CD14-positive monocyte (primary cell): ENCODE measurements around the gene PDILT. TPM values are rescaled to one million over a fixed set of nuclear protein-coding genes. Genes with fewer than 3 reads are reported as not detected.

Experiments used
- DNase-seq, 3 donors: peaks; one replicate each; pipeline ENCODE4 v3.0.0-alpha.2; 2011 to 2022
- H2AFZ ChIP-seq: 2 replicates; pipeline ENCODE4 v1.6.0; 2012; ENCODE audit warnings: mild to moderate bottlenecking, low read depth, low read length, inconsistent platforms; ENCODE audit not compliant: insufficient read depth, poor library complexity, severe bottlenecking
- H3K27ac ChIP-seq, 2 donors: 1 replicate in 1 of 2; 2 replicates in 1 of 2; pipeline ENCODE4 v1.5.1; 2012 to 2013; ENCODE audit warnings: low read length in 2 of 2, control low read depth in 1 of 2, inconsistent platforms in 1 of 2, low read depth in 1 of 2, mild to moderate bottlenecking in 1 of 2
- H3K27me3 ChIP-seq, 2 donors: one replicate each; pipeline versions ENCODE4 v1.6.0 to v1.6.1; 2011 to 2013; ENCODE audit warnings: low read length in 2 of 2; ENCODE audit not compliant: control insufficient read depth in 2 of 2, insufficient read depth in 2 of 2
- H3K36me3 ChIP-seq, 2 donors: replicated peaks in 1 of 2; 1 replicate in 1 of 2; 2 replicates in 1 of 2; pipeline versions ENCODE4 v1.5.1 to v1.6.1; 2012 to 2013; ENCODE audit warnings: low read length in 2 of 2, control low read depth in 1 of 2, inconsistent platforms in 1 of 2, mild to moderate bottlenecking in 1 of 2; ENCODE audit not compliant: insufficient read depth in 2 of 2, control insufficient read depth in 1 of 2
- H3K4me1 ChIP-seq, 2 donors: 1 replicate in 1 of 2; 2 replicates in 1 of 2; pipeline versions ENCODE4 v1.5.1 to v1.6.1; 2012 to 2013; ENCODE audit warnings: low read length in 2 of 2, control low read depth in 1 of 2, inconsistent platforms in 1 of 2, mild to moderate bottlenecking in 1 of 2, moderate library complexity in 1 of 2; ENCODE audit not compliant: insufficient read depth in 2 of 2, control insufficient read depth in 1 of 2
- H3K4me2 ChIP-seq: replicated peaks from 2 replicates; pipeline ENCODE3; 2012; ENCODE audit warnings: low read length, moderate library complexity, mild to moderate bottlenecking; ENCODE audit not compliant: poor library complexity, severe bottlenecking; ENCODE audit errors: extremely low read depth
- H3K4me3 ChIP-seq, 3 experiments: fragments of 200-600 bp in 1 of 3; sonication (generic) in 1 of 3; replicated peaks in 1 of 3; 1 replicate in 2 of 3; 2 replicates in 1 of 3; pipeline ENCODE4 v1.5.1; 2011 to 2013; ENCODE audit warnings: low read length in 3 of 3, mild to moderate bottlenecking in 3 of 3, control low read depth in 2 of 3, low read depth in 2 of 3, inconsistent platforms in 1 of 3, moderate library complexity in 1 of 3
- H3K79me2 ChIP-seq: 2 replicates; pipeline ENCODE4 v1.6.0; 2012; ENCODE audit warnings: mild to moderate bottlenecking, control low read depth, inconsistent platforms, low read length, moderate library complexity; ENCODE audit not compliant: insufficient read depth
- H3K9ac ChIP-seq: 2 replicates; pipeline ENCODE4 v1.6.0; 2017; ENCODE audit warnings: low read length, mild to moderate bottlenecking; ENCODE audit not compliant: insufficient read depth, poor library complexity, severe bottlenecking
- H3K9me3 ChIP-seq, 2 donors: replicated peaks in 1 of 2; 1 replicate in 1 of 2; 2 replicates in 1 of 2; pipeline versions ENCODE4 v1.5.1 to v1.6.1; 2012 to 2013; ENCODE audit warnings: low read length in 2 of 2, control low read depth in 1 of 2; ENCODE audit not compliant: control insufficient read depth in 1 of 2, insufficient read depth in 1 of 2
- H4K20me1 ChIP-seq: 2 replicates; pipeline ENCODE4 v1.6.0; 2012; ENCODE audit warnings: mild to moderate bottlenecking, low read length, control low read depth, moderate library complexity; ENCODE audit not compliant: insufficient read depth
- H3K27ac Mint-ChIP-seq, 7 donors: one replicate each; pipeline ENCODE4 v1.8.0; 2020; ENCODE audit warnings: mild to moderate bottlenecking in 7 of 7, mixed read lengths in 7 of 7, moderate library complexity in 6 of 7, inconsistent platforms in 2 of 7
- H3K27me3 Mint-ChIP-seq, 3 donors: one replicate each; pipeline ENCODE4 v1.8.0; 2021 to 2022; ENCODE audit warnings: low read depth in 3 of 3, mild to moderate bottlenecking in 3 of 3, mixed read lengths in 3 of 3, moderate library complexity in 3 of 3, inconsistent platforms in 1 of 3
- H3K36me3 Mint-ChIP-seq, 2 donors: one replicate each; pipeline ENCODE4 v1.8.0; 2020; ENCODE audit warnings: mixed read lengths in 2 of 2, inconsistent platforms in 1 of 2, mild to moderate bottlenecking in 1 of 2
- H3K4me1 Mint-ChIP-seq: one replicate; pipeline ENCODE4 v1.8.0; 2020; ENCODE audit warnings: mild to moderate bottlenecking, mixed read lengths
- H3K4me3 Mint-ChIP-seq, 2 donors: one replicate each; pipeline ENCODE4 v1.8.0; 2020; ENCODE audit warnings: mild to moderate bottlenecking in 2 of 2, mixed read lengths in 2 of 2, moderate library complexity in 1 of 2
- H3K9me3 Mint-ChIP-seq, 7 donors: one replicate each; pipeline ENCODE4 v1.8.0; 2020 to 2022; ENCODE audit warnings: mixed read lengths in 7 of 7, mild to moderate bottlenecking in 6 of 7, moderate library complexity in 6 of 7, inconsistent platforms in 2 of 7
- WGBS: methylation state at CpG from one replicate; pipeline ENCODE4 v1.1.5; 2013; ENCODE audit warnings: missing lambda C conversion rate; ENCODE audit not compliant: insufficient coverage; 5-methylcytosine and 5-hydroxymethylcytosine counted together
- intact Hi-C, 2 donors: fragments of 100-400 bp; cut with micrococcal nuclease; formaldehyde crosslinking; loops; one replicate each; pipeline versions ENCODE4 v1.15.0 to v1.15.1; 2023
- polyA plus RNA-seq, 3 donors: library from polyadenylated mRNA; depleted of rRNA in 1 of 3; unstranded in 2 of 3; stranded (reverse) in 1 of 3; fragments of 300-500 nt in 2 of 3; fragments of >200 nt in 1 of 3; fragmentation: Illumina TruSeq in 2 of 3; gene quantifications; 1 replicate in 2 of 3; 2 replicates in 1 of 3; pipeline ENCODE4 v1.2.3, GENCODE V29; 2012 to 2021
- TF ChIP-seq, protein P1 (sequence below): fragments of 200-600 bp; IDR thresholded peaks from one replicate; pipeline ENCODE4 v1.8.0; 2022; ENCODE audit warnings: antibody characterized with exemption, mild to moderate bottlenecking

The PDILT gene
- polyA plus RNA-seq, 3 donors, result not detected

DNA sequence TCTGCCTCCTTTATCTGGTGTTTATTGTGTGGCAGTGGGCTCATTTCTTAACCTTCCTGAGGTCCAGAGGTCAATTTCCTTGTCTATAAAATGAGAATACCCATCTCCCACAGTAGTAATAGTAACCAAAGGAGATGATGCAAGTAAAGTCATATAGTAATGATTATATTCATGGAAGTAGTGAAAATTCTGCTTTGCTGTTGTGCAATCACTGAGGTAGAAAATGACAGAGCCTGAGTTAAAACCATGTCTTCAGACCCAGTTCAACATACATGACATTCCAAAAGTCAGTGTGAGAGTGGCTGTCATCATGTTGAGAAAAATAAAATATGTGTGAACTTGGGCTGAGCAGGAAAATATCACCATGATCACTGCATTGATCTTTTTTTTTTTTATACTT is 51.2 kb downstream of the PDILT start:
- Mint-ChIP-seq H3K4me3 (no peak overlapping the region), H3K36me3 (no peaks in the 10 kb centered on the region)
- intact Hi-C loops, result no loop called here

DNA sequence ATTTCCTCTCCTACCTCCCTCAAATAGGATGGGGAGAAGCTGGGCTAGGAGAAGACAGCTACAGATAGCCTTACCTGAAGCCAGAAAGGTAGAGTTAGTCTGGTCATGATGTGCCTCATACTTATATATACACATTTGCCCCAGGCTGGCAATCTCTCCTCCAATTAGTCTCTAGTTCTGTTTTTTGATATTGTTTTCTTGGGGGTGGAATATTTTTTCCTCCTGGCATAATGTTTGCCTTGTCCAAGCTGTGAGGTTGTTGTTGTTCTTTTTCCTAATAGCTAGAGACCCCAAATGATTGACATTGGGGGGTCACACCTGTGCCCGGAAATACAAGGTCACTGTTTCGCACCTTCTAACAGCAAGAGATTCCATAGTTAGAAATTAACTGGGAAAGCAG is 51.9 kb downstream of the PDILT start, which contains the start of gene UMOD:
Gene UMOD, minus strand, starts transcription at position 101 of the 400 bp plus-strand sequence. CDS start 1,978 bp downstream, outside the sequence.
- H3K4me3 Mint-ChIP-seq, result no peak within 1 kb of the TSS
- H3K36me3 Mint-ChIP-seq, result no peaks in the 10 kb centered on the region
- Histone ChIP-seq H2AFZ (no peak within 1 kb of the TSS), H3K27me3 (no peaks in the 10 kb centered on the region), H3K9ac (no peak within 1 kb of the TSS), H3K4me3 (no peak within 1 kb of the TSS), H3K79me2 (no peaks in the 10 kb centered on the region), H3K9me3 (no peaks in the 10 kb centered on the region), H3K27ac (no peak within 1 kb of the TSS), H3K36me3 (no peaks in the 10 kb centered on the region), H4K20me1 (no peaks in the 10 kb centered on the region), H3K4me1 (no peaks in the 10 kb centered on the region), H3K4me2 (no peak within 1 kb of the TSS)
- intact Hi-C loops, result no loop called here
- TF ChIP-seq, protein P1, sequence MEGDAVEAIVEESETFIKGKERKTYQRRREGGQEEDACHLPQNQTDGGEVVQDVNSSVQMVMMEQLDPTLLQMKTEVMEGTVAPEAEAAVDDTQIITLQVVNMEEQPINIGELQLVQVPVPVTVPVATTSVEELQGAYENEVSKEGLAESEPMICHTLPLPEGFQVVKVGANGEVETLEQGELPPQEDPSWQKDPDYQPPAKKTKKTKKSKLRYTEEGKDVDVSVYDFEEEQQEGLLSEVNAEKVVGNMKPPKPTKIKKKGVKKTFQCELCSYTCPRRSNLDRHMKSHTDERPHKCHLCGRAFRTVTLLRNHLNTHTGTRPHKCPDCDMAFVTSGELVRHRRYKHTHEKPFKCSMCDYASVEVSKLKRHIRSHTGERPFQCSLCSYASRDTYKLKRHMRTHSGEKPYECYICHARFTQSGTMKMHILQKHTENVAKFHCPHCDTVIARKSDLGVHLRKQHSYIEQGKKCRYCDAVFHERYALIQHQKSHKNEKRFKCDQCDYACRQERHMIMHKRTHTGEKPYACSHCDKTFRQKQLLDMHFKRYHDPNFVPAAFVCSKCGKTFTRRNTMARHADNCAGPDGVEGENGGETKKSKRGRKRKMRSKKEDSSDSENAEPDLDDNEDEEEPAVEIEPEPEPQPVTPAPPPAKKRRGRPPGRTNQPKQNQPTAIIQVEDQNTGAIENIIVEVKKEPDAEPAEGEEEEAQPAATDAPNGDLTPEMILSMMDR, result no peak
- DNase-seq, result no peak
- H3K9me3 Mint-ChIP-seq, result peaks cover 0 to 2% (median 1%) of the 10 kb centered on the region in 7 donors
- H3K27me3 Mint-ChIP-seq, result peaks cover 4 to 23% (median 6%) of the 10 kb centered on the region in 3 donors
- H3K4me1 Mint-ChIP-seq, result no peaks in the 10 kb centered on the region
- 100% methylated on average over 2 of the region's 2 CpGs for WGBS
- H3K27ac Mint-ChIP-seq, result peak within 1 kb of the TSS in 1 of 7 donors; percentile 36

More for the DNA sequence above, 51.2 kb downstream of the PDILT start:
- Mint-ChIP-seq H3K27ac (no peak overlapping the region), H3K27me3 (peaks cover 5 to 18% (median 6%) of the 10 kb centered on the region in 3 donors), H3K4me1 (no peaks in the 10 kb centered on the region), H3K9me3 (peaks cover 0 to 2% (median 1%) of the 10 kb centered on the region in 7 donors)
- Histone ChIP-seq H3K4me3 (no peak overlapping the region), H4K20me1 (no peaks in the 10 kb centered on the region), H3K27ac (no peak overlapping the region), H3K4me1 (no peaks in the 10 kb centered on the region), H3K9ac (no peak overlapping the region), H3K9me3 (no peaks in the 10 kb centered on the region), H3K36me3 (no peaks in the 10 kb centered on the region), H3K27me3 (no peaks in the 10 kb centered on the region), H3K4me2 (no peak overlapping the region), H2AFZ (no peak overlapping the region), H3K79me2 (no peaks in the 10 kb centered on the region)
- TF ChIP-seq, protein P1, result no peak
- DNase-seq, result no peak
